GM21529 (cell line): Measurements from ENCODE around the gene HOXD8.

Experiments used
- ATAC-seq: cut with Tn5 transposase; IDR thresholded peaks from one replicate; pipeline ENCODE4 v1.9.1; 2021; ENCODE audit not compliant: unreplicated experiment

HOXD8 gene

GRCh38 chr2:176145085-176145969 is 15.8 kb downstream of the HOXD8 start:
- no peak for ATAC-seq

- no peak for ATAC-seq
These were observed 16.6 kb downstream of the HOXD8 start for GRCh38 chr2:176146101-176146500.

- no peak for ATAC-seq
These were observed 17.1 kb downstream of the HOXD8 start for GRCh38 chr2:176146645-176147044.

- no peak for ATAC-seq
These were observed 17.8 kb downstream of the HOXD8 start for GRCh38 chr2:176147210-176147799.

GRCh38 chr2:176147800-176148496 is 18.4 kb downstream of the HOXD8 start:
- ATAC-seq, result no peak

- no peak for ATAC-seq
These were observed 19.4 kb downstream of the HOXD8 start for GRCh38 chr2:176148751-176149421.

GRCh38 chr2:176149481-176149938 is 20.0 kb downstream of the HOXD8 start:
- no peak for ATAC-seq

GRCh38 chr2:176149939-176150583 is 20.6 kb downstream of the HOXD8 start:
- ATAC-seq, result no peak

- no peak for ATAC-seq
These were observed 21.3 kb downstream of the HOXD8 start for GRCh38 chr2:176150584-176151441.

GRCh38 chr2:176151442-176152287 is 22.2 kb downstream of the HOXD8 start, which contains the start of gene HOXD4:
TSS of gene HOXD4 (plus strand) at chr2:176151550. CDS start at chr2:176151634, 84 bp downstream.
- ATAC-seq, result no peak

GRCh38 chr2:176152350-176153181 is 23.1 kb downstream of the HOXD8 start:
- ATAC-seq, result no peak

- ATAC-seq, result no peak
These were observed 25.2 kb downstream of the HOXD8 start for GRCh38 chr2:176154576-176155252.

- no peak for ATAC-seq
These were observed 26.0 kb downstream of the HOXD8 start for GRCh38 chr2:176155356-176156044.

- no peak for ATAC-seq
These were observed 26.8 kb downstream of the HOXD8 start for GRCh38 chr2:176156301-176156806.

GRCh38 chr2:176156807-176157498 is 27.4 kb downstream of the HOXD8 start, which contains the start of gene HOXD3:
TSS of gene HOXD3 (plus strand) at chr2:176157307. CDS start at chr2:176169115, 11,808 bp downstream.
- no peak for ATAC-seq
